ENCODE results near the gene TNIP2. TPM values are rescaled to one million over a fixed set of nuclear protein-coding genes. Genes with fewer than 3 reads are reported as not detected.

TNIP2 gene
- total RNA-seq, 4 donors from 2014 or later: 27.6 to 50.0 (median 36.1) TPM

DNA sequence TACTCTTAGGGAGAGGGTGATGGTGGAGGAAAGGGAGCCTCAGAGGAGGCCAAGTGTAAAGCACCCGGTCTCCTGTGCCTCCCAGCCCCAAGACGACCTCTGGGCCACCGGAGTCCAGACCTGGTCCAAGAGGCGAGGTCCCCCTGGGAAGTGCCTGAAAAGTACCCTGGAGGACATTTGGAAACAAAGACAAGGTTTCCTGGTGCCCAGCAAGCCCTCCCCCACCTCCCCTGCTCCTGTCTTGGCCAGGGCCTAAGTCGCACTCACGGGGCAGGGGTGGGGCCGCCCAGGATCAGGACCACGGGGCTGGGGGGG lies 36.2 kb upstream of the TNIP2 start:
- H3K27ac ChIP-seq: peak overlapping the region; percentile 22 to 29

DNA sequence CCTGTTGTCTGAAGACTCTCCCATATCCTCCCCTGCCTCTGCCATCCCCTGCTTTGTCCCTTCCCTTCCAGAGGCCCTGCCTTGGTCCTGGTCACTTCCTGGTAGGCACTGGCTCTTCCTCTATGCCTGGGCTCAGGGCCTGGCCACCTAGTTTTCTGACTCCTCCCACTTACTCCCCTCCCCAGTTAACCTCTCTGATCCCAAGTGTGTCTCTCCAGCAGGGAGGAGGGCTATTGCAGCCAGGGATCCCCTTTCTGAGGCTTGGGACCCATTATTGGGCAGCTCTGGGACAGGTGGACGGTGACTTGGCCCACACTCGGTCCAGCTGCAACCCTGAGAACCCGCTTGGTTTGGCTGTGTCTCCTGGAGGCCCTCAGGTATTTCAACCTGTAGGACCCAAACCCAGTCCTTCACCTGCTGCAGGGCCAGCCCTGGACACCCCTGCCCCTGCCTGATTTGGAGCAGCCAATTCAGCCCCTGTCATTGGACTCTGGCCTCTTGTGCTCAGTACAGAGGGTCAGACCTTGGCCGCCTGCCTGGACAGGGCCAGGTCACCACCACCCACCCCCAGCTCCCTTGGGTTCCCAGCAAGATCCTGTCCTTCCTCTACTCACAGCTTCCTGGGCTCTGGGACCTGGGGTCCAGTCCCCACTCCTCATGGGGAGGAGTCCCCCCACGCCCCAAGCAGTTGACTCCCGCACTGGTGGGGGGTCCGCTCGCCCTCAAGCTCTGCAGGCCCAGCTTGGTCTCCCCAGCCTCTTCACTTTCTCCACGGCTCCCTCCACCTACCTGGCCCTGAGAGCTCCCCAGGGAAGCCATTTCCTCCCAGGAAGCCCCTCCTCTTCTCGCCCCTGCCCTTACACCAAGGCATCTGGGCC lies 35.6 kb upstream of the TNIP2 start:
- Histone ChIP-seq H3K9me3 (no peaks in the 10 kb centered on the region), H3K27ac (peak overlapping the region; percentile 27 to 29), H3K4me3 (no peak overlapping the region), H3K36me3 (no peaks in the 10 kb centered on the region), H3K4me1 (peaks cover 0 to 9% of the 10 kb centered on the region in 2 donors), H3K27me3 (no peaks in the 10 kb centered on the region)
- DNase-seq: peak; percentile 17 to 23
- TF ChIP-seq, protein P1, sequence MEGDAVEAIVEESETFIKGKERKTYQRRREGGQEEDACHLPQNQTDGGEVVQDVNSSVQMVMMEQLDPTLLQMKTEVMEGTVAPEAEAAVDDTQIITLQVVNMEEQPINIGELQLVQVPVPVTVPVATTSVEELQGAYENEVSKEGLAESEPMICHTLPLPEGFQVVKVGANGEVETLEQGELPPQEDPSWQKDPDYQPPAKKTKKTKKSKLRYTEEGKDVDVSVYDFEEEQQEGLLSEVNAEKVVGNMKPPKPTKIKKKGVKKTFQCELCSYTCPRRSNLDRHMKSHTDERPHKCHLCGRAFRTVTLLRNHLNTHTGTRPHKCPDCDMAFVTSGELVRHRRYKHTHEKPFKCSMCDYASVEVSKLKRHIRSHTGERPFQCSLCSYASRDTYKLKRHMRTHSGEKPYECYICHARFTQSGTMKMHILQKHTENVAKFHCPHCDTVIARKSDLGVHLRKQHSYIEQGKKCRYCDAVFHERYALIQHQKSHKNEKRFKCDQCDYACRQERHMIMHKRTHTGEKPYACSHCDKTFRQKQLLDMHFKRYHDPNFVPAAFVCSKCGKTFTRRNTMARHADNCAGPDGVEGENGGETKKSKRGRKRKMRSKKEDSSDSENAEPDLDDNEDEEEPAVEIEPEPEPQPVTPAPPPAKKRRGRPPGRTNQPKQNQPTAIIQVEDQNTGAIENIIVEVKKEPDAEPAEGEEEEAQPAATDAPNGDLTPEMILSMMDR (IDR thresholded peaks at IDR 0.05): no peak
- TF ChIP-seq POLR2A (IDR thresholded peaks at IDR 0.05): no peak
- intact Hi-C loops (cut with DNase I; ENCODE audit: low total_unique reads): no loop called here

More for the DNA sequence above, 36.2 kb upstream of the TNIP2 start:
- H3K36me3 ChIP-seq: no peaks in the 10 kb centered on the region
- TF ChIP-seq POLR2A (IDR thresholded peaks at IDR 0.05): no peak
- TF ChIP-seq, protein P1 (IDR thresholded peaks at IDR 0.05): no peak
- no peaks in the 10 kb centered on the region for H3K27me3 ChIP-seq
- peaks cover 0 to 9% of the 10 kb centered on the region in 2 donors for H3K4me1 ChIP-seq
- H3K4me3 ChIP-seq: no peak overlapping the region
- intact Hi-C loops (cut with DNase I; ENCODE audit: low total_unique reads): no loop called here
- DNase-seq: no peak
- no peaks in the 10 kb centered on the region for H3K9me3 ChIP-seq

DNA sequence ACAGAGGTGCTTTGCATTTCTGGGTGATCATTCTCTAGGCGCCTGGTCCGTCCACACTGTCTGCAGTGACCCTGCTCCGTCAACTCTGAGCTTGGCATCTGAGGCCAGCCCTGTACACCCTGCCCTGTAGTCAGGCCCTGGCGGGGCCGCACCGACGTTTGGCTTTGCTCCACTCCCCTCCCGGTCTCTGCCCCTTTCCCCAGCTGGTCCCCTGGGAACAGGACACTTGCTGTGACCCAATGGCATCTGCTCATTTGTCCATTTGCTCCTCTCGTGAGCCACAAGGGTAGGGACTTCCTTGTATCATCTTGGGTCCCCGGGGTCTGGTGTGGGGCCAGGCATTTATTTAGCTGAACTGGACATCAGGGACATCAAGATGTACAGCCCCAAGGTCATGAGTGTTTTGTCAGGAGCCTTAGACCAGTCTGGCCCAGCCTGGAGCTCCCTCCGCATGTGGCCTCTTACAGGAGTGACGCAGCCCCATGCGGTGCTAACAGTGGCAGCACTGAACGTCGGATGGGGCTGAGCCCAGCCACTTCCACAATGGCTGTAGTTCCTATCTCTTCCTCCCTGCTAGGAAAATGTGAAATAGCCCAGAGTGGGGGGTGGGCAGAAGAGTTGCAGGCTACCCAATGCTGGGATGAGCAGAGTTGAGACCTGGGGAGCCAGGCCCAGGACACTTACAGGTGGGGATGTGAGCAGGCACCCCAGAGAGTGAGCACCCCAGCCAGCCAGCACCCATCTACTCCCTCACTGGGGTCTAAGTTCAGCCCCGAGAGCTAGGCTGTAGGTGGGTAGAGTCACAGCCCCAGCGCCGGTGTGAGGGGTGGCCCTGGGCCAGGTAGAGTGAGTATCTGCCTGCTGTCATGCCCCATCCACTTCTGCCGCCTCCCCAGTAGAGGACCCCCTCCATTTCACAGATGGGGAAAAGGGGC lies 34.7 kb upstream of the TNIP2 start:
- Histone ChIP-seq H3K27me3 (no peaks in the 10 kb centered on the region), H3K27ac (peak overlapping the region in 1 of 2 donors; percentile 27), H3K9me3 (no peaks in the 10 kb centered on the region), H3K4me3 (no peak overlapping the region), H3K36me3 (no peaks in the 10 kb centered on the region), H3K4me1 (peaks cover 0 to 9% of the 10 kb centered on the region in 2 donors)
- intact Hi-C loops (cut with DNase I; ENCODE audit: low total_unique reads): no loop called here
- TF ChIP-seq, protein P1 (IDR thresholded peaks at IDR 0.05): no peak
- TF ChIP-seq POLR2A (IDR thresholded peaks at IDR 0.05): no peak
- DNase-seq: no peak

DNA sequence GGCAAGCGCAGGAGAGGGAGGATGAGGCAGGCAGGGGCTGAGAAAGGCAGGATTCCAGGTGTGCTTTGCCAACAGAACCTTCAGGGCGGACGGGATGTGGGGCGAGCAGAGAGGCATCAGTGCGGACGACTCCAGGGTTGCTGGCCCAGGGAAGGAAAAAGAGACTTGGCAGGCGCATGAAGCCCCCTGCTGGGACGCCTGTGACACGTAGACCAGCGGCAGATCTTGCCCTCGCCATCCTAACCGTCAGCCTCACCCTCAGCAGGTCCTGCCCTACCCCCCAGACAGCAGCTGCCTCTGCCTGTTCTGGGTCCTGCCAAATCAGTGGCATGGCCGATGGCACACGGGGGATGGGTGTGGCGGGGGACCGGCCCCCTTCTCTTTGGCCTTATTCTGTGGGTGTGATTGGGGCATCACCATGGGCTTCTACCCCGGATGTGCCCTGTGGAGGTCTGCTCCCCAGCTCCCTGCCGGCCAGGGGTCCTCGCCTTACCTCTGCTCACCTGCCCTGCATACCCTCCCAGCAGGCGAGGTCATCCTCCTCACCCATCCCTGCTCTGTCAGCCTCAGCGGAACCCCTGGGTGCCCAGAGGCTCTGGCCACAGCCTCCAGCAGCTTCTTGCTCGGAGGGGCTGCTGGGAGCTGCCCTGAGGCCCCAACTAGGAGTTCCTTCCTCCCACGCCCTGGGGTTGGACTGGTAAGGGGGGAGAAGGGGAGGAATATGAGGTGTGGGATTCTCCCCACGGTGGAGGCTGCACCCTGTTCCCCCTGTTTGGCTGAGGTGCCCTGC lies 33.9 kb upstream of the TNIP2 start:
- Histone ChIP-seq H3K9me3 (no peaks in the 10 kb centered on the region), H3K27ac (no peak overlapping the region), H3K36me3 (no peaks in the 10 kb centered on the region), H3K27me3 (no peaks in the 10 kb centered on the region), H3K4me1 (peaks cover 0 to 9% of the 10 kb centered on the region in 2 donors), H3K4me3 (no peak overlapping the region)
- no peak for DNase-seq
- TF ChIP-seq POLR2A (IDR thresholded peaks at IDR 0.05): no peak
- TF ChIP-seq, protein P1 (IDR thresholded peaks at IDR 0.05): no peak
- intact Hi-C loops (cut with DNase I; ENCODE audit: low total_unique reads): no loop called here

Data from uterus (tissue), 4 donors.